Measurements from ENCODE around the gene CDC42EP2. TPM values are rescaled to one million over a fixed set of nuclear protein-coding genes. Genes with fewer than 3 reads are reported as not detected.
A peak's percentile ranks its signal among the peaks of the same experiment; 100 is the strongest.

CDC42EP2 gene
- polyA plus RNA-seq, 1 of the 3 experiments (the other 2 are of a cell fraction), result 8.1 TPM

DNA sequence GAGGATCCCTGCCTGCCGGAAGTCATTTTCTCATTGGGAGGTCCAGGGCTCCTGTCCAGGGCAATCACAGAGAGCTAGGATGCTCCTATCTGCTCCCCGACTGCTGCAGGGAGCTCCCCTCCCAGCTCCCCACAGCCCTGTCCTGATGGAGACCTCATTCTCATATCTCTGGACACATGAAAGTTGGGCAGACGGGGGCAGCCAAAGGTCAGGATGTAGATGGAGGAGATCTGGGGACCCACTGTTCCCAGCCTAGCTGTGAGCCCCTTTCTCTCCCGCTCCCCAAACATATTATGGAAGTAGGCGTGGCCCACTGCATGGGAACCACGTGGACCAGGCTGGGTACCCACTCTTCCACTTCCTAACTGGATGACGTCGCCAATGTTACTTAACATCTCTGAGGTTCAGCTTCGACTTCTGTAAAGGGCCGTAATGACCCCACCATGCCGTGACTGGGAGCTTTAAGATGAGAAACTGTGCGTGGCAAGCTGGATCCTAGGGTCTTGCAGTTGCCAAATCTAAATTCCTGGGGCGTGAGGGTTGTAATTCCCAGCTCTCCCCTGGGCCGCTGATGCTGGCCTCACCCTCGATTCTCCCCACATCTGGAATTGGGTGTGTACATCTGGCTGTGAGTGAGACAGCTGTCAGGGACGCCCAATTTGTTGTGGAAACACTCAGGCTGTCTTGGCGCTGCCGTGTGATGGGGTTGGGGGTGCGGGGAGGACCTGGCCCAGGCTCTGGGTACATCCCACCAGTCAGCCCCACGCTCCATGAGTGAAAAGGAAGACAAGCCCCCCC lies 1.8 kb downstream of the CDC42EP2 start:
- no peak overlapping the region for H2AFZ ChIP-seq (ENCODE audit: low read depth)
- H3K27ac ChIP-seq (ENCODE audit: low read depth in 2 of 2, low read length in 1 of 2), result no peak overlapping the region
- peaks cover 0 to 9% of the 10 kb centered on the region in 2 experiments for H3K36me3 ChIP-seq (replicated peaks in 1 of 2; ENCODE audit: control insufficient read depth in 1 of 2, insufficient read depth in 2 of 2, low read length in 1 of 2)
- 72% methylated on average over 18 of the region's 20 CpGs for WGBS (ENCODE audit: low lambda C conversion rate)
- H3K4me1 ChIP-seq (ENCODE audit: control insufficient read depth in 1 of 2, insufficient read depth in 2 of 2, low read depth in 1 of 2, low read length in 1 of 2), result peaks cover 20 to 24% of the 10 kb centered on the region in 2 experiments; a peak in 2 of 4 replicates
- CTCF ChIA-PET, result interaction anchor here (0.6 to 24.1 kb wide), 25 partner anchors 12 to 1229 kb away, joined by 3 to 1118 read pairs (median 5); partner anchors contain the start of genes DPF2, POLA2 and ZDHHC24
- H3K4me2 ChIP-seq, result peak overlapping the region; percentile 87
- DNase-seq, result no peak
- H3K4me3 ChIP-seq (ENCODE audit: low read depth in 2 of 2, low read length in 1 of 2), result peak overlapping the region; percentile 85 to 94
- no peak for TF ChIP-seq RAD21 (IDR thresholded peaks at IDR 0.05; ENCODE audit: low read length)
- no peak for TF ChIP-seq FOXJ3 (CRISPR knock-in tag; IDR thresholded peaks at IDR 0.05)
- no peak for TF ChIP-seq NRF1 (IDR thresholded peaks at IDR 0.05; ENCODE audit: low read depth, low read length)
- TF ChIP-seq TEAD4 (IDR thresholded peaks at IDR 0.05; ENCODE audit: borderline replicate concordance, insufficient read depth), result no peak
- TF ChIP-seq, protein P1, sequence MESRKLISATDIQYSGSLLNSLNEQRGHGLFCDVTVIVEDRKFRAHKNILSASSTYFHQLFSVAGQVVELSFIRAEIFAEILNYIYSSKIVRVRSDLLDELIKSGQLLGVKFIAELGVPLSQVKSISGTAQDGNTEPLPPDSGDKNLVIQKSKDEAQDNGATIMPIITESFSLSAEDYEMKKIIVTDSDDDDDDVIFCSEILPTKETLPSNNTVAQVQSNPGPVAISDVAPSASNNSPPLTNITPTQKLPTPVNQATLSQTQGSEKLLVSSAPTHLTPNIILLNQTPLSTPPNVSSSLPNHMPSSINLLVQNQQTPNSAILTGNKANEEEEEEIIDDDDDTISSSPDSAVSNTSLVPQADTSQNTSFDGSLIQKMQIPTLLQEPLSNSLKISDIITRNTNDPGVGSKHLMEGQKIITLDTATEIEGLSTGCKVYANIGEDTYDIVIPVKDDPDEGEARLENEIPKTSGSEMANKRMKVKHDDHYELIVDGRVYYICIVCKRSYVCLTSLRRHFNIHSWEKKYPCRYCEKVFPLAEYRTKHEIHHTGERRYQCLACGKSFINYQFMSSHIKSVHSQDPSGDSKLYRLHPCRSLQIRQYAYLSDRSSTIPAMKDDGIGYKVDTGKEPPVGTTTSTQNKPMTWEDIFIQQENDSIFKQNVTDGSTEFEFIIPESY (IDR thresholded peaks at IDR 0.05; ENCODE audit: borderline replicate concordance, low read depth), result no peak
- TF ChIP-seq RXRA (IDR thresholded peaks at IDR 0.05; ENCODE audit: borderline replicate concordance, low read depth), result no peak
- TF ChIP-seq FOXM1 (IDR thresholded peaks at IDR 0.05; ENCODE audit: low read depth), result no peak
- no peak for TF ChIP-seq TCF12 (IDR thresholded peaks at IDR 0.05)
- no peak for TF ChIP-seq POLR2AphosphoS5 (IDR thresholded peaks at IDR 0.05; ENCODE audit: low read depth, low read length)
- TF ChIP-seq, protein P2, sequence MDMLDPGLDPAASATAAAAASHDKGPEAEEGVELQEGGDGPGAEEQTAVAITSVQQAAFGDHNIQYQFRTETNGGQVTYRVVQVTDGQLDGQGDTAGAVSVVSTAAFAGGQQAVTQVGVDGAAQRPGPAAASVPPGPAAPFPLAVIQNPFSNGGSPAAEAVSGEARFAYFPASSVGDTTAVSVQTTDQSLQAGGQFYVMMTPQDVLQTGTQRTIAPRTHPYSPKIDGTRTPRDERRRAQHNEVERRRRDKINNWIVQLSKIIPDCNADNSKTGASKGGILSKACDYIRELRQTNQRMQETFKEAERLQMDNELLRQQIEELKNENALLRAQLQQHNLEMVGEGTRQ (IDR thresholded peaks at IDR 0.05; ENCODE audit: borderline replicate concordance, low read depth, low read length), result no peak
- POLR2A ChIA-PET, result interaction anchor here (0.7 to 2.4 kb wide), 4 partner anchors 12 to 44 kb away, joined by 3 to 14 read pairs (median 4); partner anchors contain the start of gene DPF2
- peaks cover 31% of the 10 kb centered on the region for H4K20me1 ChIP-seq (ENCODE audit: insufficient read depth)
- H3K27me3 ChIP-seq (ENCODE audit: insufficient read depth), result no peaks in the 10 kb centered on the region
- H3K9ac ChIP-seq, result peak overlapping the region; percentile 84; the same call in 1 of the 2 replicates
- no peaks in the 10 kb centered on the region for H3K9me3 ChIP-seq
- H3K9me2 ChIP-seq, result no peaks in the 10 kb centered on the region
- peaks cover 56% of the 10 kb centered on the region for H3K79me2 ChIP-seq (ENCODE audit: insufficient read depth)
- peaks cover 5% of the 10 kb centered on the region for H3F3A ChIP-seq (replicated peaks; ENCODE audit: insufficient read depth)

DNA sequence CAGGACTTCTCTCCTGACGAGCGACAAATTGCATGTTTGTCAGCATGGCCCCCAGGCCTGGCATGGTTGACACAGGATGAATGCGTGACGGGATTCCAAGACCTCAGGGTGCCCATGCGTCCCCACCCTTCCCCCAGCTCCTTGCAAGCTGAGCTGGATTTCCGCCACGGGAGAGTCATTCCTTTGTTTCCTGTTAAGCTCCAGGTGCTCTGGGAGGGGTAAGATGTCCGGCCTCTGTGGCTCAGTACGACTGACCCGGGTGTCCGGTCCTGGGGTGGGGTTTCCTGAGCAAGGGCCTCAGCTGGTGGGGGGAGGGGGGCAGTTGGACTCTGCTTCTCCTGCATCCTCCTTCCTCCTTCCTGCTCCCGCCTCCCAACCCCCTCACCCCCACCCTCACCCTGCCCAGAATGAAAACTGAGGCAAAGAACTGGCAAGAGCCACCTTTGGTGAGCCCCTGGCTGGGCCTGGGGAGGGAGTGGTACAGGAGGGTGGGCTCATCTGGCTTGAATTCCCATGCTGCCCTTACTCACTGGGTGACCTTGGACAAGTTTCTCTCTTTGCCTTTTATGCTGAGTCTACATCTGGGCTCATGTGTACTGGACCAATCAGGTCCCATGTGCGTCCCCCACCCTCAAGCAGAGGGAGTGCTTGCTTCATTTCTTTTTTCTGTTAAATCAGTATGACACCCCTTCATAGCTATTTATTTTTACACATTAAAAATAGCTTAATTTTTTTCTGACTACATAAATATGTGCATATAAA lies 2.5 kb downstream of the CDC42EP2 start:
- H3K27me3 ChIP-seq (ENCODE audit: insufficient read depth), result no peaks in the 10 kb centered on the region
- H3K79me2 ChIP-seq (ENCODE audit: insufficient read depth), result peaks cover 61% of the 10 kb centered on the region
- peak overlapping the region in 1 of 2 experiments; percentile 94; a peak in 1 of 4 replicates for H3K4me3 ChIP-seq (ENCODE audit: low read depth in 2 of 2, low read length in 1 of 2)
- H3K9ac ChIP-seq, result no peak overlapping the region
- H4K20me1 ChIP-seq (ENCODE audit: insufficient read depth), result peaks cover 35% of the 10 kb centered on the region
- no peak overlapping the region for H2AFZ ChIP-seq (ENCODE audit: low read depth)
- POLR2A ChIA-PET, result interaction anchor here (0.6 to 1.6 kb wide), 3 partner anchors 13 to 45 kb away, joined by 3 to 4 read pairs (median 3); partner anchors contain the start of gene DPF2
- no peak overlapping the region for H3K27ac ChIP-seq (ENCODE audit: low read depth in 2 of 2, low read length in 1 of 2)
- no peaks in the 10 kb centered on the region for H3K9me2 ChIP-seq
- H3F3A ChIP-seq (replicated peaks; ENCODE audit: insufficient read depth), result peaks cover 9% of the 10 kb centered on the region
- CTCF ChIA-PET, result interaction anchor here (0.9 to 24.1 kb wide), 13 partner anchors 12 to 289 kb away, joined by 3 to 1118 read pairs (median 6); partner anchors contain the start of genes DPF2 and POLA2
- H3K9me3 ChIP-seq, result no peaks in the 10 kb centered on the region
- peak overlapping the region; percentile 87 for H3K4me2 ChIP-seq
- DNase-seq, result no peak
- H3K36me3 ChIP-seq (replicated peaks in 1 of 2; ENCODE audit: control insufficient read depth in 1 of 2, insufficient read depth in 2 of 2, low read length in 1 of 2), result peaks cover 0 to 14% of the 10 kb centered on the region in 2 experiments
- WGBS (ENCODE audit: low lambda C conversion rate), result 86% methylated on average over 4 of the region's 13 CpGs
- no peak for TF ChIP-seq EZH2phosphoT487 (IDR thresholded peaks at IDR 0.05; ENCODE audit: borderline replicate concordance, low read depth)
- no peak for TF ChIP-seq JUND (IDR thresholded peaks at IDR 0.05)
- TF ChIP-seq, protein P1 (IDR thresholded peaks at IDR 0.05; ENCODE audit: borderline replicate concordance, low read depth), result no peak
- no peak for TF ChIP-seq RFX5 (IDR thresholded peaks at IDR 0.05; ENCODE audit: low read length)
- TF ChIP-seq FOXJ3 (CRISPR knock-in tag; IDR thresholded peaks at IDR 0.05), result no peak
- H3K4me1 ChIP-seq (ENCODE audit: control insufficient read depth in 1 of 2, insufficient read depth in 2 of 2, low read depth in 1 of 2, low read length in 1 of 2), result peaks cover 20 to 31% of the 10 kb centered on the region in 2 experiments; a peak in 2 of 4 replicates
